Fibroblast of lung (primary cell): ENCODE results near the gene IGF1R.

Experiments
- CTCF ChIP-seq, 2 donors: IDR thresholded peaks in 1 of 2; conservative IDR thresholded peaks in 1 of 2; 1 replicate in 1 of 2; 2 replicates in 1 of 2; pipeline ENCODE4 v1.5.1; 2011 to 2012; ENCODE audit warnings: low read length in 2 of 2, control low read depth in 1 of 2, inconsistent platforms in 1 of 2, low read depth in 1 of 2, mild to moderate bottlenecking in 1 of 2
- EZH2 ChIP-seq: IDR thresholded peaks from 2 replicates; pipeline ENCODE4 v1.5.1; 2012; ENCODE audit warnings: low read length, control low read depth, mild to moderate bottlenecking; ENCODE audit errors: missing control alignments

- TF ChIP-seq CTCF (conservative IDR thresholded peaks at IDR 0.05 in 1 of 2, IDR thresholded peaks at IDR 0.05 in 1 of 2; ENCODE audit: low read depth in 1 of 2, low read length in 2 of 2): no peak
- TF ChIP-seq EZH2: no peak
Observed at GRCh38 chr15:98694161-98694560, 45.8 kb downstream of the IGF1R start.
